Measurements from ENCODE around the gene VRTN.
"Not testable (repeated sequence)": the region's sequence is repeated elsewhere in the genome, so short reads cannot be mapped to it uniquely, and the experiment has no call there.

Gene VRTN

GRCh38 chr14:74314576-74314975, 33.7 kb upstream of the VRTN start:
- H3K4me3 ChIP-seq (ENCODE audit: insufficient read depth, low read depth, low read length, poor library complexity, severe bottlenecking) = no peak overlapping the region
- no peak overlapping the region for H3K27ac ChIP-seq (ENCODE audit: insufficient read depth, low read length, poor library complexity, severe bottlenecking)
- no peaks in the 10 kb centered on the region for H3K36me3 ChIP-seq (ENCODE audit: control insufficient read depth, insufficient read depth, low read length)
- H3K9me3 ChIP-seq (ENCODE audit: control insufficient read depth, low read length) = no peaks in the 10 kb centered on the region
- no peaks in the 10 kb centered on the region for H3K4me1 ChIP-seq (ENCODE audit: control insufficient read depth, insufficient read depth, low read length, poor library complexity, severe bottlenecking)
- H3K27me3 ChIP-seq (replicated peaks; ENCODE audit: control insufficient read depth, insufficient read depth, low read length, poor library complexity, severe bottlenecking) = no peaks in the 10 kb centered on the region
- DNase-seq = no peak

- Histone ChIP-seq H3K27me3 (replicated peaks; ENCODE audit: control insufficient read depth, insufficient read depth, low read length, poor library complexity, severe bottlenecking) (no peaks in the 10 kb centered on the region), H3K36me3 (ENCODE audit: control insufficient read depth, insufficient read depth, low read length) (no peaks in the 10 kb centered on the region), H3K4me3 (ENCODE audit: insufficient read depth, low read depth, low read length, poor library complexity, severe bottlenecking) (no peak overlapping the region), H3K9me3 (ENCODE audit: control insufficient read depth, low read length) (no peaks in the 10 kb centered on the region), H3K27ac (ENCODE audit: insufficient read depth, low read length, poor library complexity, severe bottlenecking) (no peak overlapping the region), H3K4me1 (ENCODE audit: control insufficient read depth, insufficient read depth, low read length, poor library complexity, severe bottlenecking) (no peaks in the 10 kb centered on the region)
- no peak for DNase-seq
Observed at GRCh38 chr14:74324931-74325361, 23.3 kb upstream of the VRTN start.

DNA sequence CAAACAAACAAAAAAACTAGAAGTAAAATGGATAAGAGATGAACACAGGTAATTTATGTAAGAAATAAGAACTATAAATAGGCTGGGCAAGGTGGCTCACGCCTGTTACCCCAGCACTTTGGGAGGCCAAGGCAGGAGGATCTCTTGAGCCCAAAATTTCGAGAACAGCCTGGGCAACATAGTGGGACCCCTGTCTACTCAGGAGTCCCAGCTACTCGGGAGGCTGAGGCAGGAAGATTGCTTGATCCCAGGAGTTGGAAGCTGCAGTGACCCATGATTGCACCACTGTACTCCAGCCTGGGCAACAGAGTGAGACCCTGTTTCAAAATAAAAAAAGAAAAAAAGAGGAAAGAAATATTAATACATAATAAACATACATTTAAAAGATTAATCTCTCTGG, 22.8 kb upstream of the VRTN start:
- Histone ChIP-seq H3K4me3 (ENCODE audit: insufficient read depth, low read depth, low read length, poor library complexity, severe bottlenecking) (no peak overlapping the region), H3K27me3 (replicated peaks; ENCODE audit: control insufficient read depth, insufficient read depth, low read length, poor library complexity, severe bottlenecking) (no peaks in the 10 kb centered on the region), H3K36me3 (ENCODE audit: control insufficient read depth, insufficient read depth, low read length) (no peaks in the 10 kb centered on the region), H3K4me1 (ENCODE audit: control insufficient read depth, insufficient read depth, low read length, poor library complexity, severe bottlenecking) (no peaks in the 10 kb centered on the region), H3K27ac (ENCODE audit: insufficient read depth, low read length, poor library complexity, severe bottlenecking) (no peak overlapping the region), H3K9me3 (ENCODE audit: control insufficient read depth, low read length) (no peaks in the 10 kb centered on the region)
- DNase-seq = no peak

- no peaks in the 10 kb centered on the region for H3K27me3 ChIP-seq (replicated peaks; ENCODE audit: control insufficient read depth, insufficient read depth, low read length, poor library complexity, severe bottlenecking)
- no peaks in the 10 kb centered on the region for H3K9me3 ChIP-seq (ENCODE audit: control insufficient read depth, low read length)
- no peak overlapping the region for H3K27ac ChIP-seq (ENCODE audit: insufficient read depth, low read length, poor library complexity, severe bottlenecking)
- no peaks in the 10 kb centered on the region for H3K4me1 ChIP-seq (ENCODE audit: control insufficient read depth, insufficient read depth, low read length, poor library complexity, severe bottlenecking)
- no peak for DNase-seq
- H3K36me3 ChIP-seq (ENCODE audit: control insufficient read depth, insufficient read depth, low read length) = no peaks in the 10 kb centered on the region
- no peak overlapping the region for H3K4me3 ChIP-seq (ENCODE audit: insufficient read depth, low read depth, low read length, poor library complexity, severe bottlenecking)
Observed at GRCh38 chr14:74326369-74327152, 21.7 kb upstream of the VRTN start.

- H3K27me3 ChIP-seq (replicated peaks; ENCODE audit: control insufficient read depth, insufficient read depth, low read length, poor library complexity, severe bottlenecking); H3K27ac ChIP-seq (ENCODE audit: insufficient read depth, low read length, poor library complexity, severe bottlenecking); H3K4me1 ChIP-seq (ENCODE audit: control insufficient read depth, insufficient read depth, low read length, poor library complexity, severe bottlenecking); H3K36me3 ChIP-seq (ENCODE audit: control insufficient read depth, insufficient read depth, low read length); H3K9me3 ChIP-seq (ENCODE audit: control insufficient read depth, low read length); DNase-seq; H3K4me3 ChIP-seq (ENCODE audit: insufficient read depth, low read depth, low read length, poor library complexity, severe bottlenecking): not testable (repeated sequence)
Observed at GRCh38 chr14:74329950-74330552, 18.2 kb upstream of the VRTN start.

DNA sequence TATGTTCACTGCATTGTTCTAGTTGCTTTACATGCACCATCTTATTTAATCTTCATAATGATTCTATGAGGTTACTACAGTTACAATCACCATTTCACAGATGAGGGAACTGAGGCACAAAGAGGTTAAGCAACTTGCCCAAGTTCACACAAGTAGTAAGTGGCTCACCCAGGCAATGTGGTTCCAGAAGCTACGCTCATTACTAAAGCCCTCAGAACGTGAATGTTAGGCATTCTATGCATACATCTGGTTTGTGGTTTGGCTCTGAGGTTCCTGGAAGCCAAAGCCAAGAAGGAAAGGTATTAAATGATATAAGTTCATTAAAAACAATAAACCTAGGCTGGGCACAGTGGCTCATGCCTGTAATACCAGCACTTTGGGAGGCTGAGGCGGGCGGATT, 14.4 kb upstream of the VRTN start:
- Histone ChIP-seq H3K9me3 (ENCODE audit: control insufficient read depth, low read length) (no peaks in the 10 kb centered on the region), H3K4me1 (ENCODE audit: control insufficient read depth, insufficient read depth, low read length, poor library complexity, severe bottlenecking) (no peaks in the 10 kb centered on the region), H3K4me3 (ENCODE audit: insufficient read depth, low read depth, low read length, poor library complexity, severe bottlenecking) (no peak overlapping the region), H3K27me3 (replicated peaks; ENCODE audit: control insufficient read depth, insufficient read depth, low read length, poor library complexity, severe bottlenecking) (no peaks in the 10 kb centered on the region), H3K27ac (ENCODE audit: insufficient read depth, low read length, poor library complexity, severe bottlenecking) (no peak overlapping the region), H3K36me3 (ENCODE audit: control insufficient read depth, insufficient read depth, low read length) (no peaks in the 10 kb centered on the region)
- DNase-seq = no peak

GRCh38 chr14:74346341-74346740, 1.9 kb upstream of the VRTN start:
- Histone ChIP-seq H3K36me3 (ENCODE audit: control insufficient read depth, insufficient read depth, low read length) (no peaks in the 10 kb centered on the region), H3K4me3 (ENCODE audit: insufficient read depth, low read depth, low read length, poor library complexity, severe bottlenecking) (no peak overlapping the region), H3K27ac (ENCODE audit: insufficient read depth, low read length, poor library complexity, severe bottlenecking) (no peak overlapping the region), H3K9me3 (ENCODE audit: control insufficient read depth, low read length) (no peaks in the 10 kb centered on the region), H3K4me1 (ENCODE audit: control insufficient read depth, insufficient read depth, low read length, poor library complexity, severe bottlenecking) (no peaks in the 10 kb centered on the region), H3K27me3 (replicated peaks; ENCODE audit: control insufficient read depth, insufficient read depth, low read length, poor library complexity, severe bottlenecking) (no peaks in the 10 kb centered on the region)
- no peak for DNase-seq

DNA sequence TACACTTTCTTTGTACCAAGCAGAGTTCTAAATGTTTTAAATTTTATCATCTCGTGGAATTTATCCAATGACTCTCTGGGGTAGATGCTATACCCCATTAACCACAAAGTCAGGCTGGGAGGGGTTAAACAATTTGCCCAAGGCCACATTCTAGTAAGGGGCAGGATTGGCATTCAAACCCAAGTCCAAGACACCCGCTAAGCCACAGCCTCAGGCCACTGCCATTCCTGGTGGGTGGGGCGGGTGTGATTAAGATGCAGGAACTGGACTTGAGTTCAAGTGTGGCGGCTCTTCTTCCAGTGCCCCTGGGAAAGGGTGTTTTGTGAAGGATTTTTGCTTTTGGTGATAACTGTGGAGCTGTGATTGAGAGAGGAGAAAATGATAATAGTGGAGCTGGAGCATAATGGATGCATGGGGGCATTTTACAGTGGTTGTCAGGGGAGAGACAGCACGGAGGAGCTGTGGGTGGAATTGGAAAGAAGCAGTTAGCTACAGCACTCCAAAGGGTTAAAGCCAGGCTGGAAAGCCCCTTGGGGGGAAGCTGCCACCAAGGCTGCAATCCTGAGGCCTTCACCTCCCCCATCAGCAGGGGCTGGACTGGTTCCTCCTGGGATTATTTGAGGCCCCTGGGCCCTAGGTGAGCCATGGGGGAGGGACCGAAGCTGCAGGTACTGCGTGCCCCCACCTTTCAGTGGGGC, 1.0 kb upstream of the VRTN start:
- no peak for DNase-seq
- Histone ChIP-seq H3K4me1 (ENCODE audit: control insufficient read depth, insufficient read depth, low read length, poor library complexity, severe bottlenecking) (no peaks in the 10 kb centered on the region), H3K27me3 (replicated peaks; ENCODE audit: control insufficient read depth, insufficient read depth, low read length, poor library complexity, severe bottlenecking) (no peaks in the 10 kb centered on the region), H3K27ac (ENCODE audit: insufficient read depth, low read length, poor library complexity, severe bottlenecking) (no peak overlapping the region), H3K36me3 (ENCODE audit: control insufficient read depth, insufficient read depth, low read length) (no peaks in the 10 kb centered on the region), H3K4me3 (ENCODE audit: insufficient read depth, low read depth, low read length, poor library complexity, severe bottlenecking) (no peak overlapping the region), H3K9me3 (ENCODE audit: control insufficient read depth, low read length) (no peaks in the 10 kb centered on the region)

- no peaks in the 10 kb centered on the region for H3K36me3 ChIP-seq (ENCODE audit: control insufficient read depth, insufficient read depth, low read length)
- no peaks in the 10 kb centered on the region for H3K27me3 ChIP-seq (replicated peaks; ENCODE audit: control insufficient read depth, insufficient read depth, low read length, poor library complexity, severe bottlenecking)
Observed at GRCh38 chr14:74347795-74348100, 523 bp upstream of the VRTN start.

GRCh38 chr14:74348735-74349463, 628 bp downstream of the VRTN start:
- no peak overlapping the region for H3K4me3 ChIP-seq (ENCODE audit: insufficient read depth, low read depth, low read length, poor library complexity, severe bottlenecking)
- H3K27me3 ChIP-seq (replicated peaks; ENCODE audit: control insufficient read depth, insufficient read depth, low read length, poor library complexity, severe bottlenecking) = no peaks in the 10 kb centered on the region
- H3K9me3 ChIP-seq (ENCODE audit: control insufficient read depth, low read length) = no peaks in the 10 kb centered on the region
- no peak for DNase-seq
- no peaks in the 10 kb centered on the region for H3K36me3 ChIP-seq (ENCODE audit: control insufficient read depth, insufficient read depth, low read length)
- no peak overlapping the region for H3K27ac ChIP-seq (ENCODE audit: insufficient read depth, low read length, poor library complexity, severe bottlenecking)
- no peaks in the 10 kb centered on the region for H3K4me1 ChIP-seq (ENCODE audit: control insufficient read depth, insufficient read depth, low read length, poor library complexity, severe bottlenecking)

More at GRCh38 chr14:74347795-74348100, 523 bp upstream of the VRTN start:
- no peaks in the 10 kb centered on the region for H3K4me1 ChIP-seq (ENCODE audit: control insufficient read depth, insufficient read depth, low read length, poor library complexity, severe bottlenecking)
- no peak overlapping the region for H3K27ac ChIP-seq (ENCODE audit: insufficient read depth, low read length, poor library complexity, severe bottlenecking)
- no peak for DNase-seq
- no peak overlapping the region for H3K4me3 ChIP-seq (ENCODE audit: insufficient read depth, low read depth, low read length, poor library complexity, severe bottlenecking)
- H3K9me3 ChIP-seq (ENCODE audit: control insufficient read depth, low read length) = no peaks in the 10 kb centered on the region
